WERI-Rb-1 (cell line): ENCODE measurements around the gene KRT86.
A peak's percentile ranks its signal among the peaks of the same experiment; 100 is the strongest.
"Not testable (repeated sequence)": the region's sequence is repeated elsewhere in the genome, so short reads cannot be mapped to it uniquely, and the experiment has no call there.

Source experiments
- DNase-seq: peaks from one replicate; pipeline ENCODE4 v3.0.0-alpha.2; 2020
- H3K27ac ChIP-seq: fragments of 250-450 bp; sonication (Bioruptor Pico); 2 replicates; pipeline ENCODE4 v1.5.1; 2020; ENCODE audit warnings: mild to moderate bottlenecking, moderate library complexity
- H3K27me3 ChIP-seq: fragments of 250-450 bp; sonication (Bioruptor Pico); 2 replicates; pipeline ENCODE4 v1.5.1; 2021; ENCODE audit warnings: mild to moderate bottlenecking, low read depth, moderate library complexity; ENCODE audit not compliant: insufficient read depth, severe bottlenecking
- H3K36me3 ChIP-seq: fragments of 250-450 bp; sonication (Bioruptor Pico); 2 replicates; pipeline ENCODE4 v1.5.1; 2020; ENCODE audit warnings: mild to moderate bottlenecking, moderate library complexity
- H3K4me3 ChIP-seq: 2 replicates; pipeline ENCODE4 v1.5.1; 2011; ENCODE audit warnings: low read depth, mild to moderate bottlenecking, control low read depth, low read length
- H3K9me3 ChIP-seq: fragments of 250-450 bp; sonication (Bioruptor Pico); 2 replicates; pipeline ENCODE4 v1.5.1; 2021; ENCODE audit warnings: mild to moderate bottlenecking, moderate library complexity; ENCODE audit not compliant: severe bottlenecking
- CTCF ChIP-seq: IDR thresholded peaks from 2 replicates; pipeline ENCODE4 v1.5.1; 2011; ENCODE audit warnings: low read depth, mild to moderate bottlenecking, control low read depth, inconsistent platforms, low read length

Gene KRT86

DNA sequence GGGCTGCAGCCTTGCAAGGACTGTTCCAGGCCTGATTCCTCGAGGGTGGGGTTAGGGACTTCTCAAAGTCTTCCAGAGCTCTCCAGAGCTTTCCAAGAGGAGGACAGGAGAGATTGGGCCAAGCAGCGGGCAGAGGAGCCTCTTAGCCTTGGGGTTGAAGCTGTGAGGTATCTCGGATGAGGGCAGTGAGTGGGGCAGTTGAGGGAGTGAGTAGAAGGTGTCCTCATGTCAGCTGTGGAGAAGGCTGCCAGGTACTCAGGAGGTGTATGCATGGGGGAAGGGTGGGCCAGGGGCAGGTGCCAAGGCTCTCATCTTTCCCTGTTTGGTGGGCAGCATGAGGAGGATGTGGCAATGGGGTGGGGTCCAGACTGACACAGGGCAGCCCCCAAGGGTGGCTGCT, 39.0 kb downstream of the KRT86 start:
- Histone ChIP-seq H3K27ac (no peak overlapping the region), H3K36me3 (no peaks in the 10 kb centered on the region), H3K27me3 (peaks cover 26% of the 10 kb centered on the region), H3K9me3 (no peaks in the 10 kb centered on the region), H3K4me3 (no peak overlapping the region)
- no peak for DNase-seq
- TF ChIP-seq CTCF, result no peak

- no peak for DNase-seq
- Histone ChIP-seq H3K27me3 (peaks cover 24% of the 10 kb centered on the region), H3K9me3 (no peaks in the 10 kb centered on the region), H3K4me3 (no peak overlapping the region), H3K27ac (no peak overlapping the region), H3K36me3 (no peaks in the 10 kb centered on the region)
- no peak for TF ChIP-seq CTCF
Measured at GRCh38 chr12:52313926-52314325, 39.5 kb downstream of the KRT86 start.

DNA sequence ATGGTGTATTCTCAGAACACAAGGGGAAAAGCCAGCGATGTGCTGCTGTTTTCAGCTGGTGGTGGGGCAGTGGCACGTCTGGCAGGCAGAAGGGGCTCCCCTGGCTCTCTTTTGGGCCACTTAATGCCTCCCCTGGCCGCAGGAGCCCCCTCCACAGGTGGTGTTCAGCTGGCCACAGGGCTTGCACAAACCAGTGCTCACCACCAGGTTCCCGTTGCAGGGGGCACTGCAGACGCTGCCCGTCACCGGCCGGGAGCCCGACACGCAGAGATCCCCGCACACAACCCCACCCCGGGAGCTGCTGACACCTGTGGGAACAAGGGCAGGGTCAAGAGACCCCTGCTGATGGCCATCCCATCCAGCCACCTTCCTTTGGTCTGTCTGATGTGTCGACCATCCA, 40.1 kb downstream of the KRT86 start:
- Histone ChIP-seq H3K36me3 (no peaks in the 10 kb centered on the region), H3K27me3 (peaks cover 19% of the 10 kb centered on the region), H3K9me3 (no peaks in the 10 kb centered on the region), H3K4me3 (no peak overlapping the region), H3K27ac (no peak overlapping the region)
- no peak for DNase-seq
- TF ChIP-seq CTCF, result no peak

DNA sequence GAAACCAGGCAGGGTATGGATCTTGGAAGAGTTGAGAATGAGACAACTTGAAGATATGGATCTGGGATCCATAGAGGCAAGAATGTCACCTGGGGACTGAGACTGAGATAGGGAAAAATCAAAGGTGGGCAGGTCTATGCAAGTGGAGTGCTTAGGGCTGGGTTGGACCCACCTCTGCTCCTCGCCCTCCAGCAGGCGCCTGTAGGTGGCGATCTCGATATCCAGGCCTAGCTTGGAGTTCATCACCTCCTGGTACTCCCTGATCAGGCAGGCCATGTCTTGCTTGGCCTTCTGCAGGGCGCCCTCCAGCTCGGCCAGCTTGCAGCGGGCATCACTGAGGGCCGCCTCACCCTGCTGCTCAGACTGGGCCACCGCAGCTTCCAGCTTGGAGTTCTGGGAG, 41.3 kb downstream of the KRT86 start:
- TF ChIP-seq CTCF, result peak; percentile 79
- peaks cover 19% of the 10 kb centered on the region for H3K27me3 ChIP-seq
- H3K36me3 ChIP-seq, H3K4me3 ChIP-seq, H3K9me3 ChIP-seq, H3K27ac ChIP-seq: not testable (repeated sequence)
- peak; percentile 67 for DNase-seq

GRCh38 chr12:52316290-52316689, 41.8 kb downstream of the KRT86 start:
- no peak for DNase-seq
- no peak for TF ChIP-seq CTCF
- no peak overlapping the region for H3K4me3 ChIP-seq
- no peaks in the 10 kb centered on the region for H3K9me3 ChIP-seq
- peaks cover 21% of the 10 kb centered on the region for H3K27me3 ChIP-seq
- no peaks in the 10 kb centered on the region for H3K36me3 ChIP-seq
- H3K27ac ChIP-seq, result no peak overlapping the region

- Histone ChIP-seq H3K27me3 (peaks cover 25% of the 10 kb centered on the region), H3K36me3 (no peaks in the 10 kb centered on the region), H3K27ac (no peak overlapping the region), H3K9me3 (no peaks in the 10 kb centered on the region), H3K4me3 (no peak overlapping the region)
- no peak for TF ChIP-seq CTCF
- DNase-seq, result no peak
Measured at GRCh38 chr12:52316701-52317100, 42.3 kb downstream of the KRT86 start.
